Loucy (cell line): ENCODE data around the gene PSMC3.
A peak's percentile ranks its signal among the peaks of the same experiment; 100 is the strongest.

Source experiments
- H2AFZ ChIP-seq: fragments of 200-600 bp; sonication (generic); 2 replicates; pipeline ENCODE4 v1.6.0; 2016; ENCODE audit warnings: antibody characterized with exemption, mild to moderate bottlenecking, low read length, moderate library complexity
- H3F3A ChIP-seq: fragments of 200-600 bp; 2 replicates; pipeline ENCODE4 v1.6.0; 2016; ENCODE audit warnings: antibody characterized with exemption, low read depth, mild to moderate bottlenecking
- H3K27me3 ChIP-seq: fragments of 200-600 bp; sonication (generic); 2 replicates; pipeline ENCODE4 v1.6.1; 2014; ENCODE audit warnings: low read length, mild to moderate bottlenecking; ENCODE audit not compliant: insufficient read depth, poor library complexity, severe bottlenecking
- H3K36me3 ChIP-seq: fragments of 200-600 bp; sonication (generic); 2 replicates; pipeline ENCODE4 v1.6.1; 2016; ENCODE audit warnings: low read length; ENCODE audit not compliant: insufficient read depth
- H3K4me1 ChIP-seq: fragments of 200-600 bp; sonication (generic); 2 replicates; pipeline ENCODE4 v1.5.1; 2014; ENCODE audit warnings: low read length, mild to moderate bottlenecking; ENCODE audit not compliant: insufficient read depth, poor library complexity, severe bottlenecking
- H3K4me2 ChIP-seq: fragments of 200-600 bp; sonication (generic); 2 replicates; pipeline ENCODE4 v1.6.0; 2014; ENCODE audit warnings: antibody characterized with exemption, low read length, low read depth, mild to moderate bottlenecking; ENCODE audit not compliant: poor library complexity, severe bottlenecking
- H3K4me3 ChIP-seq: fragments of 200-600 bp; sonication (generic); 2 replicates; pipeline ENCODE4 v1.5.1; 2014; ENCODE audit warnings: low read length, mild to moderate bottlenecking, mixed read lengths; ENCODE audit not compliant: poor library complexity, severe bottlenecking
- H3K79me2 ChIP-seq: fragments of 200-600 bp; sonication (generic); 2 replicates; pipeline ENCODE4 v1.6.1; 2014; ENCODE audit warnings: low read length; ENCODE audit not compliant: insufficient read depth
- H3K9ac ChIP-seq: fragments of 200-600 bp; sonication (generic); 2 replicates; pipeline ENCODE4 v1.6.0; 2014; ENCODE audit warnings: mild to moderate bottlenecking, low read depth, low read length, moderate library complexity; ENCODE audit not compliant: poor library complexity, severe bottlenecking
- H3K9me2 ChIP-seq: fragments of 200-600 bp; sonication (generic); replicated peaks from 2 replicates; pipeline ENCODE4 v1.6.1; 2016; ENCODE audit warnings: low read depth, low read length, mixed read lengths
- H3K9me3 ChIP-seq: fragments of 200-600 bp; sonication (generic); 2 replicates; pipeline ENCODE4 v1.6.1; 2014; ENCODE audit warnings: mild to moderate bottlenecking, antibody characterized with exemption, low read length, low read depth; ENCODE audit not compliant: insufficient read depth
- H4K20me1 ChIP-seq: fragments of 200-600 bp; sonication (generic); 2 replicates; pipeline ENCODE4 v1.6.0; 2014; ENCODE audit warnings: antibody characterized with exemption, low read length, mild to moderate bottlenecking; ENCODE audit not compliant: insufficient read depth, poor library complexity, severe bottlenecking
- CTCF ChIP-seq: fragments of 200-600 bp; sonication (generic); conservative IDR thresholded peaks from 2 replicates; pipeline ENCODE4 v1.5.1; 2014; ENCODE audit warnings: mild to moderate bottlenecking, antibody characterized with exemption, low read length
- EZH2phosphoT487 ChIP-seq: fragments of 200-600 bp; IDR thresholded peaks from 2 replicates; pipeline ENCODE4 v1.6.1; 2018; ENCODE audit warnings: antibody characterized with exemption, mild to moderate bottlenecking, moderate library complexity, borderline replicate concordance

The PSMC3 gene

GRCh38 chr11:47407746-47408590, 18.3 kb downstream of the PSMC3 start, which contains the start of gene SLC39A13:
Gene SLC39A13, plus strand, starts transcription at chr11:47408590. Its CDS starts 1,505 bp downstream, at chr11:47410095.
- Histone ChIP-seq H3F3A (no peaks in the 10 kb centered on the region), H3K9me3 (no peaks in the 10 kb centered on the region), H3K9ac (peak within 1 kb of the TSS; percentile 84), H3K4me1 (peaks cover 29% of the 10 kb centered on the region), H3K27me3 (no peaks in the 10 kb centered on the region), H3K4me3 (peak within 1 kb of the TSS; percentile 81), H3K79me2 (peaks cover 14% of the 10 kb centered on the region; the same call in 1 of the 2 replicates), H4K20me1 (no peaks in the 10 kb centered on the region), H3K4me2 (peak within 1 kb of the TSS; percentile 94), H3K9me2 (no peaks in the 10 kb centered on the region), H2AFZ (peak within 1 kb of the TSS; percentile 72), H3K36me3 (no peaks in the 10 kb centered on the region)
- TF ChIP-seq EZH2phosphoT487 (no peak), CTCF (peak; percentile 73)

GRCh38 chr11:47406896-47407745, 19.1 kb downstream of the PSMC3 start:
- no peaks in the 10 kb centered on the region for H3F3A ChIP-seq
- TF ChIP-seq CTCF, result no peak
- no peak for TF ChIP-seq EZH2phosphoT487
- peak overlapping the region; percentile 84 for H3K9ac ChIP-seq
- peak overlapping the region; percentile 73 for H3K4me3 ChIP-seq
- H3K4me1 ChIP-seq, result peaks cover 33% of the 10 kb centered on the region
- no peaks in the 10 kb centered on the region for H3K36me3 ChIP-seq
- peak overlapping the region; percentile 2; the same call in 1 of the 2 replicates for H2AFZ ChIP-seq
- no peaks in the 10 kb centered on the region for H3K27me3 ChIP-seq
- no peaks in the 10 kb centered on the region for H3K9me3 ChIP-seq
- H4K20me1 ChIP-seq, result no peaks in the 10 kb centered on the region
- H3K79me2 ChIP-seq, result peaks cover 14% of the 10 kb centered on the region; the same call in 1 of the 2 replicates
- H3K9me2 ChIP-seq, result no peaks in the 10 kb centered on the region
- H3K4me2 ChIP-seq, result peak overlapping the region; percentile 94

- no peaks in the 10 kb centered on the region for H3K9me3 ChIP-seq
- H3K4me2 ChIP-seq, result no peak overlapping the region
- no peaks in the 10 kb centered on the region for H3K9me2 ChIP-seq
- no peaks in the 10 kb centered on the region for H3K36me3 ChIP-seq
- peak overlapping the region; percentile 34 for H3K9ac ChIP-seq
- no peaks in the 10 kb centered on the region for H4K20me1 ChIP-seq
- peaks cover 5% of the 10 kb centered on the region for H3F3A ChIP-seq
- peaks cover 56% of the 10 kb centered on the region for H3K4me1 ChIP-seq
- H2AFZ ChIP-seq, result peak overlapping the region; percentile 19; the same call in 1 of the 2 replicates
- no peak overlapping the region for H3K4me3 ChIP-seq
- no peaks in the 10 kb centered on the region for H3K27me3 ChIP-seq
- no peak for TF ChIP-seq CTCF
- no peak for TF ChIP-seq EZH2phosphoT487
- H3K79me2 ChIP-seq, result peaks cover 6% of the 10 kb centered on the region; the same call in 1 of the 2 replicates
Measured at GRCh38 chr11:47403571-47403970, 22.7 kb downstream of the PSMC3 start.
